Endothelial cell of umbilical vein (primary cell): Measurements from ENCODE around the gene TREX2. TPM values are rescaled to one million over a fixed set of nuclear protein-coding genes. Genes with fewer than 3 reads are reported as not detected.

Experiments
- BruUV-seq: library from RNA; stranded (reverse); fragments of 400-500 nt; replicated peaks from 2 replicates; lab custom pipeline; 2021; lab: Mats Ljungman, UMichigan
- CTCF ChIA-PET: fragments of 300-600, 350-600 bp; sonication (Branson Sonifier 250); formaldehyde crosslinking; loops from one replicate; lab custom pipeline; 2021; ENCODE audit warnings: antibody characterized with exemption, inconsistent platforms; lab: Charles Lee
- POLR2A ChIA-PET: fragments of 300-600, 350-600 bp; sonication (Branson Sonifier 250); formaldehyde crosslinking; loops from one replicate; lab custom pipeline; 2021; ENCODE audit warnings: antibody characterized with exemption, inconsistent platforms; lab: Charles Lee
- DNase-seq: peaks from one replicate; pipeline ENCODE4 v3.0.0-alpha.2; 2011; ENCODE audit warnings: low read depth, low spot score
- FAIRE-seq: peaks from 2 replicates; lab custom pipeline; 2011; peaks lifted over from hg19 to GRCh38; lab: Jason Lieb, UNC
- H2AFZ ChIP-seq: 2 replicates; pipeline ENCODE4 v1.6.0; 2012; ENCODE audit warnings: low read depth, low read length, control low read depth, inconsistent platforms
- H3K27ac ChIP-seq: 2 replicates; pipeline ENCODE4 v1.5.1; 2011; ENCODE audit warnings: low read depth, mild to moderate bottlenecking, control low read depth, low read length, moderate library complexity; ENCODE audit not compliant: insufficient read depth
- H3K27me3 ChIP-seq, 2 experiments: 2 replicates each; pipeline versions ENCODE4 v1.6.0 to v1.6.1; 2011; ENCODE audit warnings: low read length in 2 of 2, mixed read lengths in 1 of 2; ENCODE audit not compliant: control insufficient read depth in 2 of 2, insufficient read depth in 2 of 2
- H3K36me3 ChIP-seq, 2 experiments: 2 replicates in 1 of 2; 3 replicates in 1 of 2; pipeline ENCODE4 v1.5.1; 2011; ENCODE audit warnings: low read length in 2 of 2, mild to moderate bottlenecking in 1 of 2, moderate library complexity in 1 of 2; ENCODE audit not compliant: control insufficient read depth in 2 of 2, insufficient read depth in 2 of 2; ENCODE audit errors: extremely low read depth in 1 of 2
- H3K4me1 ChIP-seq: 3 replicates; pipeline ENCODE4 v1.5.1; 2011; ENCODE audit warnings: mild to moderate bottlenecking, low read length; ENCODE audit not compliant: control insufficient read depth, insufficient read depth; ENCODE audit errors: extremely low read depth
- H3K4me2 ChIP-seq: 2 replicates; pipeline ENCODE4 v1.6.1; 2011; ENCODE audit warnings: low read length, control low read depth, mixed read lengths; ENCODE audit not compliant: insufficient read depth
- H3K4me3 ChIP-seq, 3 experiments: fragments of 200-600 bp in 1 of 3; sonication (generic), shearing (Covaris generic) in 1 of 3; replicated peaks in 1 of 3; 2 replicates each; pipeline ENCODE4 v1.5.1; 2011 to 2016; ENCODE audit warnings: control low read depth in 3 of 3, low read length in 3 of 3, mild to moderate bottlenecking in 2 of 3, inconsistent platforms in 1 of 3, low read depth in 1 of 3, moderate library complexity in 1 of 3; ENCODE audit not compliant: insufficient read depth in 1 of 3
- H3K79me2 ChIP-seq: 2 replicates; pipeline ENCODE4 v1.6.0; 2012; ENCODE audit warnings: low read length, inconsistent platforms; ENCODE audit not compliant: control insufficient read depth, insufficient read depth
- H3K9ac ChIP-seq: replicated peaks from 2 replicates; pipeline ENCODE3; 2011; ENCODE audit warnings: low read length, control low read depth; ENCODE audit not compliant: insufficient read depth; ENCODE audit errors: extremely low read depth
- H3K9me1 ChIP-seq: replicated peaks from 3 replicates; pipeline ENCODE4 v1.6.0; 2011; ENCODE audit warnings: mild to moderate bottlenecking, low read length; ENCODE audit not compliant: control insufficient read depth, insufficient read depth; ENCODE audit errors: extremely low read depth
- H3K9me3 ChIP-seq: replicated peaks from 2 replicates; pipeline ENCODE4 v1.5.1; 2012; ENCODE audit warnings: low read length, inconsistent platforms; ENCODE audit not compliant: control insufficient read depth, insufficient read depth
- H4K20me1 ChIP-seq: replicated peaks from 2 replicates; pipeline ENCODE3; 2011; ENCODE audit warnings: mild to moderate bottlenecking, low read length; ENCODE audit not compliant: control insufficient read depth, insufficient read depth; ENCODE audit errors: extremely low read depth
- EZH2 ChIP-seq: IDR thresholded peaks from 2 replicates; pipeline ENCODE4 v1.6.1; 2012; ENCODE audit warnings: borderline replicate concordance, low read depth, mild to moderate bottlenecking, moderate library complexity, low read length, inconsistent platforms; ENCODE audit not compliant: severe bottlenecking
- FOS ChIP-seq: IDR thresholded peaks from 2 replicates; pipeline ENCODE4 v1.6.1; 2011; ENCODE audit warnings: mild to moderate bottlenecking, low read length, moderate library complexity, borderline replicate concordance; ENCODE audit not compliant: insufficient read depth
- GATA2 ChIP-seq: IDR thresholded peaks from 2 replicates; pipeline ENCODE4 v1.7.0; 2011; ENCODE audit warnings: low read depth, mild to moderate bottlenecking, moderate library complexity, mixed read lengths, low read length; ENCODE audit not compliant: insufficient read length, insufficient read depth
- JUN ChIP-seq: IDR thresholded peaks from 2 replicates; pipeline ENCODE4 v1.6.1; 2011; ENCODE audit warnings: borderline replicate concordance, low read depth; ENCODE audit not compliant: insufficient read length, insufficient read depth
- MYC ChIP-seq: IDR thresholded peaks from one replicate; pipeline ENCODE4 v1.6.1; 2011; ENCODE audit warnings: mild to moderate bottlenecking, low read depth, low read length
- POLR2A ChIP-seq: IDR thresholded peaks from 2 replicates; pipeline ENCODE4 v1.6.1; 2012; ENCODE audit warnings: low read depth, mild to moderate bottlenecking, control low read depth, low read length
- POLR2AphosphoS5 ChIP-seq: IDR thresholded peaks from 2 replicates; pipeline ENCODE4 v1.6.1; 2012; ENCODE audit warnings: low read depth, mild to moderate bottlenecking, control low read depth, low read length, moderate library complexity; ENCODE audit not compliant: insufficient read depth
- dilution Hi-C: fragments of 300-500 bp; cut with MboI; formaldehyde crosslinking; loops from one replicate; pipeline ENCODE4 v1.15.0; 2019; ENCODE audit warnings: low sequenced_read_pairs; ENCODE audit not compliant: extremely low pct_ligation_motif_present
- intact Hi-C: fragments of 100-400 bp; cut with micrococcal nuclease; formaldehyde crosslinking; loops from one replicate; pipeline ENCODE4 v1.10.0; 2022
- polyA plus RNA-seq, 4 experiments: library from polyadenylated mRNA; depleted of rRNA in 3 of 4; stranded (reverse) in 3 of 4; unstranded in 1 of 4; fragments of >200 nt; gene quantifications; 2 replicates each; pipeline versions ENCODE4 v1.2.1 to v1.2.3, GENCODE V29; 2011 to 2012; ENCODE audit warnings: missing spikeins in 1 of 4
- total RNA-seq: library from RNA; stranded (reverse); gene quantifications from 2 replicates; pipeline ENCODE4 v1.2.3, GENCODE V29; 2021
- TF ChIP-seq, protein P1 (sequence below), 2 donors: IDR thresholded peaks; 1 replicate in 1 of 2; 2 replicates in 1 of 2; pipeline ENCODE4 v1.5.1; 2011; ENCODE audit warnings: low read length in 2 of 2, mild to moderate bottlenecking in 2 of 2, moderate library complexity in 2 of 2, control low read depth in 1 of 2, inconsistent platforms in 1 of 2, low read depth in 1 of 2; ENCODE audit not compliant: insufficient read depth in 1 of 2; ENCODE audit errors: extremely low read depth in 1 of 2
- TF ChIP-seq, protein P2 (sequence below): IDR thresholded peaks from 2 replicates; pipeline ENCODE4 v1.6.1; 2011; ENCODE audit not compliant: insufficient read depth, insufficient read length

Gene TREX2
- total and polyA plus RNA-seq, 2 donors (not counting 3 experiments of a cell fraction or from before 2014, with no cell fraction given): 0.82 to 0.99 TPM

DNA sequence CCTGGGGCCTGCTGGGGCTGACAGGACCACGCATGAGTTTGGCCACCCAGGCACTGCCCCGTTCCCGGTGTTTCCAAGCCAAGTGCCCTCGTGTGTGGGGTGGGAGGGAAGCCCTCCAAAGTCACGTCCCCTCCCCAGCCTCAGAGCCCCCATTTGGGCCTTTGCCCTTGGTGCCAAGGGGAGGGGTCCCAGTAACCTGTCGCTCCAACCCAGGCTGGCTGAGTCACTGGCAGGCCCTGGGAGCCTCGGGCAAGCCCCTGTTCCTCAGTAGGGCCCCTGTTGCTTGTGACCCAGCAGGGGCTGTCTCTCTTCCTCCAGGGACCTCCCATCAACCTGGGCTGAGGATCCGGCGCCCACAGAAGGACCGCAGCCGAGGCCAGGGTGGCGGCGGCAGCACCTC lies 35.2 kb upstream of the TREX2 start:
- Histone ChIP-seq H3K9ac (no peak overlapping the region), H3K4me2 (no peak overlapping the region), H2AFZ (no peak overlapping the region), H3K9me1 (no peaks in the 10 kb centered on the region), H4K20me1 (no peaks in the 10 kb centered on the region), H3K4me1 (peaks cover 13% of the 10 kb centered on the region), H3K36me3 (no peaks in the 10 kb centered on the region), H3K79me2 (no peaks in the 10 kb centered on the region), H3K27me3 (no peaks in the 10 kb centered on the region), H3K27ac (no peak overlapping the region), H3K4me3 (no peak overlapping the region), H3K9me3 (no peaks in the 10 kb centered on the region)
- no TSS peak for BruUV-seq
- ChIA-PET CTCF (no interaction called here), POLR2A (no interaction called here)
- DNase-seq: no peak
- intact Hi-C loops (no loop called here), dilution Hi-C loops (no loop called here)
- no peak for FAIRE-seq
- no peak for TF ChIP-seq MYC
- TF ChIP-seq POLR2AphosphoS5: no peak
- no peak for TF ChIP-seq JUN
- TF ChIP-seq, protein P1, sequence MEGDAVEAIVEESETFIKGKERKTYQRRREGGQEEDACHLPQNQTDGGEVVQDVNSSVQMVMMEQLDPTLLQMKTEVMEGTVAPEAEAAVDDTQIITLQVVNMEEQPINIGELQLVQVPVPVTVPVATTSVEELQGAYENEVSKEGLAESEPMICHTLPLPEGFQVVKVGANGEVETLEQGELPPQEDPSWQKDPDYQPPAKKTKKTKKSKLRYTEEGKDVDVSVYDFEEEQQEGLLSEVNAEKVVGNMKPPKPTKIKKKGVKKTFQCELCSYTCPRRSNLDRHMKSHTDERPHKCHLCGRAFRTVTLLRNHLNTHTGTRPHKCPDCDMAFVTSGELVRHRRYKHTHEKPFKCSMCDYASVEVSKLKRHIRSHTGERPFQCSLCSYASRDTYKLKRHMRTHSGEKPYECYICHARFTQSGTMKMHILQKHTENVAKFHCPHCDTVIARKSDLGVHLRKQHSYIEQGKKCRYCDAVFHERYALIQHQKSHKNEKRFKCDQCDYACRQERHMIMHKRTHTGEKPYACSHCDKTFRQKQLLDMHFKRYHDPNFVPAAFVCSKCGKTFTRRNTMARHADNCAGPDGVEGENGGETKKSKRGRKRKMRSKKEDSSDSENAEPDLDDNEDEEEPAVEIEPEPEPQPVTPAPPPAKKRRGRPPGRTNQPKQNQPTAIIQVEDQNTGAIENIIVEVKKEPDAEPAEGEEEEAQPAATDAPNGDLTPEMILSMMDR (IDR thresholded peaks at IDR 0.05; ENCODE audit: extremely low read depth in 1 of 2, insufficient read depth in 1 of 2, low read depth in 1 of 2, low read length in 2 of 2): no peak
- TF ChIP-seq POLR2A: no peak
- TF ChIP-seq FOS: no peak
- TF ChIP-seq EZH2: no peak
- TF ChIP-seq, protein P2, sequence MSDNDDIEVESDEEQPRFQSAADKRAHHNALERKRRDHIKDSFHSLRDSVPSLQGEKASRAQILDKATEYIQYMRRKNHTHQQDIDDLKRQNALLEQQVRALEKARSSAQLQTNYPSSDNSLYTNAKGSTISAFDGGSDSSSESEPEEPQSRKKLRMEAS: no peak
- TF ChIP-seq GATA2: no peak
